SU-DHL-6 (cell line): Measurements from ENCODE around the gene SEC14L5.

Experiments used
- H2AFZ ChIP-seq: fragments of 200-600 bp; sonication (generic); 2 replicates; pipeline ENCODE4 v1.6.1; 2014; ENCODE audit warnings: low read depth, mild to moderate bottlenecking, moderate library complexity, mixed read lengths, antibody characterized with exemption, low read length; ENCODE audit not compliant: severe bottlenecking
- H3F3A ChIP-seq: fragments of 200-600 bp; shearing (Covaris generic); 2 replicates; pipeline ENCODE4 v1.6.0; 2016; ENCODE audit warnings: antibody characterized with exemption, mild to moderate bottlenecking; ENCODE audit not compliant: insufficient read depth
- H3K27ac ChIP-seq: fragments of 200-600 bp; sonication (generic); 2 replicates; pipeline ENCODE4 v1.5.1; 2016; ENCODE audit warnings: low read depth, mild to moderate bottlenecking, low read length, moderate library complexity, mixed read lengths
- H3K27me3 ChIP-seq: fragments of 200-600 bp; sonication (generic), shearing (Covaris generic); 2 replicates; pipeline ENCODE4 v1.6.0; 2014; ENCODE audit warnings: mild to moderate bottlenecking, low read length
- H3K36me3 ChIP-seq: fragments of 200-600 bp; sonication (generic); 2 replicates; pipeline ENCODE4 v1.6.1; 2014; ENCODE audit warnings: mild to moderate bottlenecking, low read length, mixed read lengths
- H3K4me2 ChIP-seq: fragments of 300-600, 200-600 bp; shearing (Covaris generic), sonication (generic); 2 replicates; pipeline ENCODE4 v1.6.0; 2014; ENCODE audit warnings: low read length, low read depth, mild to moderate bottlenecking; ENCODE audit not compliant: poor library complexity, severe bottlenecking
- H3K4me3 ChIP-seq: fragments of 200-600 bp; sonication (generic); 2 replicates; pipeline ENCODE4 v1.5.1; 2014; ENCODE audit warnings: antibody characterized with exemption, low read length, mild to moderate bottlenecking, mixed read lengths; ENCODE audit not compliant: insufficient read depth, poor library complexity, severe bottlenecking
- H3K79me2 ChIP-seq: fragments of 200-600 bp; sonication (generic); 2 replicates; pipeline ENCODE4 v1.6.1; 2014; ENCODE audit warnings: mild to moderate bottlenecking, low read length, moderate library complexity; ENCODE audit not compliant: insufficient read depth
- H3K9ac ChIP-seq: fragments of 200-600 bp; sonication (generic); 2 replicates; pipeline ENCODE4 v1.7.0; 2014; ENCODE audit warnings: mild to moderate bottlenecking, low read length
- H3K9me2 ChIP-seq: fragments of 200-600 bp; sonication (generic); replicated peaks from 2 replicates; pipeline ENCODE4 v1.6.1; 2014; ENCODE audit warnings: low read length; ENCODE audit not compliant: insufficient read depth
- H3K9me3 ChIP-seq: fragments of 200-600 bp; sonication (generic); 2 replicates; pipeline ENCODE4 v1.6.1; 2014; ENCODE audit warnings: low read length, mixed read lengths; ENCODE audit not compliant: insufficient read depth
- H4K20me1 ChIP-seq: fragments of 200-600 bp; sonication (generic); 2 replicates; pipeline ENCODE4 v1.6.1; 2014; ENCODE audit warnings: low read depth, mild to moderate bottlenecking, antibody characterized with exemption, low read length, moderate library complexity, mixed read lengths
- CTCF ChIP-seq: fragments of 200-600 bp; sonication (generic); IDR thresholded peaks from one replicate; pipeline ENCODE4 v1.5.1; 2017; ENCODE audit warnings: antibody characterized with exemption, mild to moderate bottlenecking, low read length, moderate library complexity; ENCODE audit not compliant: insufficient read depth, poor library complexity, severe bottlenecking
- EZH2phosphoT487 ChIP-seq: fragments of 200-600 bp; sonication (generic), shearing (Covaris generic); conservative IDR thresholded peaks from 2 replicates; pipeline ENCODE4 v1.6.1; 2018; ENCODE audit warnings: mild to moderate bottlenecking, antibody characterized with exemption, low read length, moderate library complexity, mixed read lengths

SEC14L5 gene

GRCh38 chr16:4913774-4914525, 44.2 kb upstream of the SEC14L5 start:
- no peak for TF ChIP-seq CTCF
- TF ChIP-seq EZH2phosphoT487, result no peak
- Histone ChIP-seq H3K27me3 (no peaks in the 10 kb centered on the region), H3F3A (no peaks in the 10 kb centered on the region), H4K20me1 (no peaks in the 10 kb centered on the region), H3K4me3 (no peak overlapping the region), H3K9ac (no peak overlapping the region), H3K4me2 (no peak overlapping the region), H3K36me3 (no peaks in the 10 kb centered on the region), H2AFZ (no peak overlapping the region), H3K79me2 (no peaks in the 10 kb centered on the region), H3K27ac (no peak overlapping the region), H3K9me3 (no peaks in the 10 kb centered on the region), H3K9me2 (no peaks in the 10 kb centered on the region)

GRCh38 chr16:4914528-4915225, 43.5 kb upstream of the SEC14L5 start:
- Histone ChIP-seq H3K9ac (no peak overlapping the region), H3K27ac (no peak overlapping the region), H3K9me3 (no peaks in the 10 kb centered on the region), H4K20me1 (no peaks in the 10 kb centered on the region), H3K9me2 (no peaks in the 10 kb centered on the region), H3K4me2 (no peak overlapping the region), H2AFZ (no peak overlapping the region), H3K79me2 (no peaks in the 10 kb centered on the region), H3K36me3 (no peaks in the 10 kb centered on the region), H3F3A (no peaks in the 10 kb centered on the region), H3K27me3 (no peaks in the 10 kb centered on the region), H3K4me3 (no peak overlapping the region)
- TF ChIP-seq EZH2phosphoT487, result no peak
- no peak for TF ChIP-seq CTCF

- H3K9me2 ChIP-seq, result no peaks in the 10 kb centered on the region
- H4K20me1 ChIP-seq, result no peaks in the 10 kb centered on the region
- no peaks in the 10 kb centered on the region for H3F3A ChIP-seq
- no peaks in the 10 kb centered on the region for H3K27me3 ChIP-seq
- no peak overlapping the region for H3K9ac ChIP-seq
- no peaks in the 10 kb centered on the region for H3K9me3 ChIP-seq
- TF ChIP-seq EZH2phosphoT487 (no peak), CTCF (no peak)
- H3K4me3 ChIP-seq, result no peak overlapping the region
- no peak overlapping the region for H2AFZ ChIP-seq
- no peak overlapping the region for H3K4me2 ChIP-seq
- no peak overlapping the region for H3K27ac ChIP-seq
- no peaks in the 10 kb centered on the region for H3K79me2 ChIP-seq
- no peaks in the 10 kb centered on the region for H3K36me3 ChIP-seq
These were observed 42.8 kb upstream of the SEC14L5 start for GRCh38 chr16:4915226-4915761.
